Peyer's patch (tissue), 4 donors: ENCODE results near the gene NT5DC3.

Source experiments
- CTCF ChIP-seq, 6 experiments: fragments of 450-650 bp in 4 of 6; fragments of 200-600 bp in 2 of 6; sonication (generic) in 1 of 6; IDR thresholded peaks; one replicate each; pipeline ENCODE4 v1.5.1; 2017 to 2019; ENCODE audit warnings: antibody characterized with exemption in 6 of 6, mild to moderate bottlenecking in 3 of 6, moderate library complexity in 1 of 6
- POLR2A ChIP-seq, 2 donors: fragments of 450-650 bp; IDR thresholded peaks; one replicate each; pipeline ENCODE4 v1.5.1; 2017; ENCODE audit warnings: antibody characterized with exemption in 2 of 2, mild to moderate bottlenecking in 2 of 2, moderate library complexity in 2 of 2

GRCh38 chr12:103757248-103757647, 83.8 kb downstream of the NT5DC3 start:
- no peak for TF ChIP-seq CTCF (IDR thresholded peaks at IDR 0.05)
- TF ChIP-seq POLR2A (IDR thresholded peaks at IDR 0.05): no peak
